Measurements from ENCODE around the gene IRX2. TPM values are rescaled to one million over a fixed set of nuclear protein-coding genes. Genes with fewer than 3 reads are reported as not detected.

The IRX2 gene
- total and polyA plus RNA-seq, 8 donors, result 32.4 to 72.0 (median 63.3) TPM

DNA sequence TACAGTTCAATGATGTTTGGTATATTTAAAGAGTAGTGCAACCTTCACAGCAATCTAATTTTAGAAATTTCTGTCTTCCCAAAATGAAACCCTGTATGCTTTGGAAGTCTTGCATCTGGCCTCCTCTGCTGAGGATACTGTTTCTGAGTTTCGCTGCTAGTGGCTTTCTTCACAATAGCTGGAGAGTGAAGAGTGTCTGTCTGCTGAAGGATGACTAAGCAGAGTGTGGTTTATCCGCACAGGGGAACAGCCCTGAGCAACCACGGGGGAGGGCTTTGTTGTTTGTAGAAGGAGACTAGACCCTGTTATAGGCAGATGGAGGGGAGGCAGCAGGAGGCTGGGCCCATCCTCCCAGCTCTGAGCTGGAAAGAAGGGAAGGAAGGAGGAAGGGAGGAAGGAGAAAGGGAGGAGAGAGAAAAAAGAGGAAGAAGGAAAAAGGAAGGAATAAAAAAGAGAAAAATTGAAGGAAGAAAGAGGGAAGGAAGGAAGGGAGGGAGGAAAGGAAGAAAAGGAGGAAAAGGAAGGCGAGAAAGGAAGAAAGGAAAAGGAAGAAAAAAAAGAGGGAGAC, 10.5 kb upstream of the IRX2 start:
- Histone ChIP-seq H3K4me3 (no peak overlapping the region), H3K27me3 (peaks cover 13 to 40% of the 10 kb centered on the region in 2 donors), H3K9me3 (no peaks in the 10 kb centered on the region), H3K4me1 (no peaks in the 10 kb centered on the region), H3K36me3 (no peaks in the 10 kb centered on the region), H3K27ac (no peak overlapping the region)
- ATAC-seq, result no peak
- DNase-seq, result no peak
- intact Hi-C loops (cut with DNase I), result no loop called here
- TF ChIP-seq, protein P1, sequence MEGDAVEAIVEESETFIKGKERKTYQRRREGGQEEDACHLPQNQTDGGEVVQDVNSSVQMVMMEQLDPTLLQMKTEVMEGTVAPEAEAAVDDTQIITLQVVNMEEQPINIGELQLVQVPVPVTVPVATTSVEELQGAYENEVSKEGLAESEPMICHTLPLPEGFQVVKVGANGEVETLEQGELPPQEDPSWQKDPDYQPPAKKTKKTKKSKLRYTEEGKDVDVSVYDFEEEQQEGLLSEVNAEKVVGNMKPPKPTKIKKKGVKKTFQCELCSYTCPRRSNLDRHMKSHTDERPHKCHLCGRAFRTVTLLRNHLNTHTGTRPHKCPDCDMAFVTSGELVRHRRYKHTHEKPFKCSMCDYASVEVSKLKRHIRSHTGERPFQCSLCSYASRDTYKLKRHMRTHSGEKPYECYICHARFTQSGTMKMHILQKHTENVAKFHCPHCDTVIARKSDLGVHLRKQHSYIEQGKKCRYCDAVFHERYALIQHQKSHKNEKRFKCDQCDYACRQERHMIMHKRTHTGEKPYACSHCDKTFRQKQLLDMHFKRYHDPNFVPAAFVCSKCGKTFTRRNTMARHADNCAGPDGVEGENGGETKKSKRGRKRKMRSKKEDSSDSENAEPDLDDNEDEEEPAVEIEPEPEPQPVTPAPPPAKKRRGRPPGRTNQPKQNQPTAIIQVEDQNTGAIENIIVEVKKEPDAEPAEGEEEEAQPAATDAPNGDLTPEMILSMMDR (IDR thresholded peaks at IDR 0.05), result no peak

GRCh38 chr5:2759696-2760461, 8.4 kb upstream of the IRX2 start:
- intact Hi-C loops (cut with DNase I), result no loop called here
- no peak overlapping the region for H3K4me3 ChIP-seq
- H3K27ac ChIP-seq, result no peak overlapping the region
- DNase-seq, result no peak
- no peaks in the 10 kb centered on the region for H3K9me3 ChIP-seq
- no peaks in the 10 kb centered on the region for H3K36me3 ChIP-seq
- H3K27me3 ChIP-seq, result peaks cover 29 to 61% of the 10 kb centered on the region in 2 donors
- ATAC-seq, result no peak
- TF ChIP-seq, protein P1 (IDR thresholded peaks at IDR 0.05), result no peak
- peaks cover 0 to 6% of the 10 kb centered on the region in 2 donors for H3K4me1 ChIP-seq

DNA sequence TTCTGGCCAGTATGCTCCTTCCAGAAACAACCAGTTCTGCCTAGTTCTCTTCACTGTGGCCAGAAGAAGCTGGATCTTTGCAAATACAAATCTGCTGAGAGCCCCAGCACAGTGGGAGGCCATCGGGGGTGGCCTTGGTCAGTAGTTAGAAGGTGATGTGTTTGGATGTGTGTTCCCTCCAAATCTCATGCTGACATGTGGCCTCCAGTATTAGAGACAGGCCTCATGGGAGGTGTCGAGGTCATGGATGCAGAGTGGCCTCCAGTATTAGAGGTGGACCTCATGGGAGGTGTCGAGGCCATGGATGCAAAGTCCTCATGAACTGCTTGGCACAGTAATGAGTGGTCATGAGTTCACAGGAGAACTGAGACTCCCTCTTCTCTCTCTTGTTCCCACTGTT, 7.6 kb upstream of the IRX2 start:
- Histone ChIP-seq H3K4me1 (peaks cover 0 to 6% of the 10 kb centered on the region in 2 donors), H3K27ac (no peak overlapping the region), H3K9me3 (no peaks in the 10 kb centered on the region), H3K27me3 (peaks cover 37 to 69% of the 10 kb centered on the region in 2 donors), H3K36me3 (no peaks in the 10 kb centered on the region), H3K4me3 (no peak overlapping the region)
- ATAC-seq (no peak), DNase-seq (no peak)
- TF ChIP-seq, protein P1 (IDR thresholded peaks at IDR 0.05), result no peak
- intact Hi-C loops (cut with DNase I), result no loop called here

GRCh38 chr5:2758632-2759031, 7.2 kb upstream of the IRX2 start:
- ATAC-seq (no peak), DNase-seq (no peak)
- no peak overlapping the region for H3K4me3 ChIP-seq
- H3K27ac ChIP-seq, result no peak overlapping the region
- peaks cover 42 to 74% of the 10 kb centered on the region in 2 donors for H3K27me3 ChIP-seq
- no peaks in the 10 kb centered on the region for H3K36me3 ChIP-seq
- peaks cover 0 to 6% of the 10 kb centered on the region in 2 donors for H3K4me1 ChIP-seq
- intact Hi-C loops (cut with DNase I), result no loop called here
- TF ChIP-seq, protein P1 (IDR thresholded peaks at IDR 0.05), result no peak
- no peaks in the 10 kb centered on the region for H3K9me3 ChIP-seq

- H3K36me3 ChIP-seq, result no peaks in the 10 kb centered on the region
- H3K27me3 ChIP-seq, result peaks cover 50 to 77% of the 10 kb centered on the region in 2 donors
- ATAC-seq (peak; percentile 32), DNase-seq (peak in 1 of 4 donors; percentile 76)
- TF ChIP-seq, protein P1 (IDR thresholded peaks at IDR 0.05), result no peak
- no peak overlapping the region for H3K4me3 ChIP-seq
- intact Hi-C loops (cut with DNase I), result no loop called here
- no peaks in the 10 kb centered on the region for H3K9me3 ChIP-seq
- peaks cover 0 to 6% of the 10 kb centered on the region in 2 donors for H3K4me1 ChIP-seq
- H3K27ac ChIP-seq, result peak overlapping the region; percentile 45 to 88
Measured at GRCh38 chr5:2757563-2758351, 6.3 kb upstream of the IRX2 start.
